GM08714 (cell line): ENCODE data around the gene DCLK1.

Experiments used
- H3K4me3 ChIP-seq: fragments of 200-500 bp; sonication (Bioruptor generic); 2 replicates; pipeline ENCODE4 v1.5.1; 2014; ENCODE audit warnings: mild to moderate bottlenecking, low read length, inconsistent platforms
- ZNF274 ChIP-seq: IDR thresholded peaks from 2 replicates; pipeline ENCODE4 v1.6.1; 2012; ENCODE audit warnings: mild to moderate bottlenecking, low read depth, low read length

DCLK1 gene

GRCh38 chr13:36146511-36147269, 15.5 kb upstream of the DCLK1 start:
- no peak for TF ChIP-seq ZNF274

GRCh38 chr13:36143738-36144137, 12.6 kb upstream of the DCLK1 start:
- no peak overlapping the region for H3K4me3 ChIP-seq
- TF ChIP-seq ZNF274, result no peak

More at GRCh38 chr13:36146511-36147269, 15.5 kb upstream of the DCLK1 start:
- H3K4me3 ChIP-seq, result no peak overlapping the region

DNA sequence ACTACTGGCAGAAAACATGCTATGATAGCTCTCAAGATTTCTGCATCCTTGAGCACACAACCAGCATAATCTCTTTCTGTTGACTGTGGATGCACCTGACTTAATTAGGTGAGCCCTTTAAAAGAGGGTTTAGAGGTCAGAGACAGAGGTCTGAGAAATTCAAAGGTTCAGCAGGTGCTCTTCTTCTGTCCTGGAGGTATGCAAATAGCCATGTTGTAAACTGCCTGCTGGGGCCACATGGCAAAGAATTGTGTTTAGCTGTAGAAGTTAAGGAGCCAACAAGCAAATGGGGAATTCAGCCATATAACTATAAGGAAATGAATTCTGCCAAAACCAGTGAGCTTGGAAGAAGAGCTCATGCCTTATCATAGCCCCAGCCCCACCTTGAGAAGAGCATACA, 11.6 kb upstream of the DCLK1 start:
- TF ChIP-seq ZNF274, result no peak
- H3K4me3 ChIP-seq, result no peak overlapping the region

- TF ChIP-seq ZNF274, result no peak
- no peak overlapping the region for H3K4me3 ChIP-seq
These were observed 4.7 kb upstream of the DCLK1 start for GRCh38 chr13:36135876-36136275.

DNA sequence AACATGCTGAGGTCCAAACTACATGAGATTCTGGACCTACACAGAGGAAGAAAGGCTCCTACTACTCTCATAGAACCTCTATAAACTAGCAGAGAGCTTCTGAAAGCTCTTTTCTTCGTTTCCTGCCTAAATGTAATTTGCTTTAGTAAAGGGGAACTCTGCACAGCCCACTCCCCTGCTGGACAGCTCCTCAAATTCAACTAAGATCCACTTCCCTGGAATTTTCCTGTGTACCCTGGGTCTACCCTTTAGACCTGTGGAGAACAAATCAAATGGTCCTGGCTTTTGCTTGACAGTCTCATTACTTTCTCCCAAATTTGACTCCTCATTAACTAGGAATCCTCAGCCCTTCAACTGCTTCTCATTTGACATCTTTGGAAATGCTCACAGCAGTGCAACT, 3.5 kb upstream of the DCLK1 start:
- TF ChIP-seq ZNF274, result no peak
- H3K4me3 ChIP-seq, result no peak overlapping the region

DNA sequence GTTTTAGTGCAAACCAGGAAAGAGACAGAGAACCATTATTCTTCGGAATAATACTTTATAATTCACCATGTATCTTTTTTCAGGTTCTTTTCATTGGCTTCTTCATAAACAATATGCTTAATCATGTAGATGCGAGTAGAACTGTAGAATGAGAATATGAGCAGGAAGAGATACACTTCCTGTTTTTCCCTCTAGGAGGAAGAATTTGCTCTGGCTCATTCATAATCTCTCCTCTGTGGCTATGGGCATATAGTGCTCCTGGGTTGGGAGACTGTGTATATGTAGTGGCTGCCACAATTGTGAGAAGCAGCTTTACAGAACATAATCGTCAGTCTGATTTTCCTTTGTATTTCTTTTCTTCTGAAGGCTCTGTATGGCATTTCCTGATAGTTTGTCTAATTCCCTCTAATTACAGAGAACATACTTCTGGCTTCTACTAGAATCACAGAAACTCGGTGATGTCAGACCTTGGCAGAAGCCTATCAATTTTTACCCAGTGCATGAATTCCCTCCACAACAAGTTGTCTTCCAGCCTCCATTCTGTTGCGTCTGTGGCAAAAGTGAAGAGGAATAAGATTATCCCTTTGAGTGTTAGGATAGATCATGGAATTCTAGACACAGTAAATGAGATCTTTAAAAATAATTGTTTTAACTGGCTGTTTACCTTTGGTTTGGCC, 2.9 kb upstream of the DCLK1 start:
- TF ChIP-seq ZNF274, result no peak

DNA sequence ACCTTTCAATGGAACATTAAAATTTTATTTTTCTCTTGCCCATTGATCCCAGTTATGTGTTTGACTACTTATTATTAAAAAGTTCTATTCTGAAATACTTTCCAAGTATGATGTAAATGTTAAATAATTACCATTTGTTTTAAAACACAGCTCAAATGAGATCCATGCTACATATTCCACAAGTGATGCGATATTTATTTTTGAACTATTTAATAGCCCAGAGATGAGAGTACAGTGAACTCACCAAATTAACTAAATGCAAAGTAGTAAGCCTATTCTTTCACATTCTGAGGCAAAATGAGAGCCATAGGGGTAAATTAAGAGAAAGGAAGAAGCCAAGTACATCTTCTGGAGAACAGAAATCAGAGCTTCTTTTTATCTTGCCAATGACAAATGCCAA, 1.2 kb upstream of the DCLK1 start:
- TF ChIP-seq ZNF274, result no peak
- H3K4me3 ChIP-seq, result no peak overlapping the region

More for the DNA sequence above, 2.9 kb upstream of the DCLK1 start:
- no peak overlapping the region for H3K4me3 ChIP-seq

- TF ChIP-seq ZNF274, result no peak
- H3K4me3 ChIP-seq, result no peak overlapping the region
These were observed 732 bp upstream of the DCLK1 start for GRCh38 chr13:36131931-36132297.

DNA sequence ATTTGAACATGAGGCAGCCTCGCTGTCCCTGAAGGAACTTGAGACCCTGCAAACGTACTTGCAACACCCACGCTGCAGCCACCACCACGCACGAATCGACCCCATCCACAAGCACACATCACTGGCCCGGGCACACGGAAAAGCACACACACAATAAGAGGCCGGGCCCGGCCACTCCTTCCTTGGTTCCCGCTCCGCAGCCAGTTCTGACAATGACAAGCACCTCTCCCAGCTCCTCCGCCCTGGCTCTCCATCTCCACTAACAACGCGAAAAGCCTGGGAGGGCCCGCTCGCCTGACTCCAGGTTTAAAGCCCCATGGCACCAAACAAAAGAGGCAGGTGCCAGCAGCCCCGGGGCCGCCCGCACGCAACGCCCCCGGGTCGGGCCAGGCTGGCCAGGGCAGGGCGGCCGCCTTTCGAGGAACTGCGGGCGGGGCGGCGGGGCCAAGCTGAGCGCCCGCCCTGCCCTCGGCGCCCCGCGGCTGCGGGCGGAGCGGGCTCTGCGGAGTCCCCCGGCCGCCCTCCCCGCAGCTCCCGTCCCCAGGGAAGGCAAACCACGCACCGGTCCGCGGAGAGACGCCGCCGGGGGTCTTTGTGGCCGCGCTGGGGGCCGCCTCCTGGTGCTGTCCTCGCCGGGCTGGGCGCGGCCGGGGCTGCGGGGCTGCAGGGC, 495 bp downstream of the DCLK1 start:
- no peak for TF ChIP-seq ZNF274
- no peak overlapping the region for H3K4me3 ChIP-seq

- H3K4me3 ChIP-seq, result no peak overlapping the region
- no peak for TF ChIP-seq ZNF274
These were observed 1.0 kb downstream of the DCLK1 start for GRCh38 chr13:36130193-36130551.

DNA sequence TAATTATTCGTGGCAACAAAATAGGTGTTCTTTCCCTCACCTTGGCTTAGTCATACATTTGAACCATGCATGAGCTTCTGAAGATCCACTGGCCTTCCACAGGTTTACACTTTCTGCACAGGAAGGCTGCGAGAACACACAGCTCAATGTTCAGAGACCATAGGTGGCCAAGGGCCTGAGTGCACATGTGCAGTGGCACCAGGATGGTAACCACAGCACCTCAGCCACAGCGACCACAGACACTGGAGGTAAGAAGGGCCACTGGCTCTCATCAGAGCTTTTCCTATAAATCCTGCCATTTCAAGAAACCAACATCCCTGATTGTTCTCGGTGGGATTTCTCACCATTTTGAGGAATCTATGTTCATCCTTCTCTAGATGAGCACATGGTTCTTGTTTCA, 1.6 kb downstream of the DCLK1 start:
- TF ChIP-seq ZNF274, result no peak
- no peak overlapping the region for H3K4me3 ChIP-seq

- no peak for TF ChIP-seq ZNF274
These were observed 4.7 kb downstream of the DCLK1 start for GRCh38 chr13:36126491-36126890.

DNA sequence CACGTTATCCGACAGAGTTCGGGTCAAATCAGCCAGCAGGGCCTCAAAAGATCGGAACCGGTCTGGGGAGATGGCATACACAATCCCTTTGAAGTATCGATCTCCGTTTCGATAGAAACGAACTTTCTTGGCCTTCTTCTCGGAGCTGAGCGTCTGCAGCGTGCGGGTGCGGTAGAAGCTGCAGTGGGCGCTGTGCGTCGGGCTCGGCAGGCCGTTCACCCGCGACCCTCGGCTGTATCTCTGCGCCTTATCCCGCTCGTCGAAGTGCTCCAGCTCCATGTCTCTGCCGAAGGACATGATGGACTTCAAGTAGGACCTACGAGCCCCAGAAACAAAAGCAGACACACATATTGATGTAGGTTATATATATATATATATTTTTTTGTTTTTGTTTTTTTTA, 5.3 kb downstream of the DCLK1 start:
- TF ChIP-seq ZNF274, result no peak
- H3K4me3 ChIP-seq, result no peak overlapping the region

More at GRCh38 chr13:36126491-36126890, 4.7 kb downstream of the DCLK1 start:
- H3K4me3 ChIP-seq, result no peak overlapping the region

GRCh38 chr13:36124236-36124822, 6.9 kb downstream of the DCLK1 start:
- TF ChIP-seq ZNF274, result no peak
- H3K4me3 ChIP-seq, result no peak overlapping the region

- no peak for TF ChIP-seq ZNF274
- no peak overlapping the region for H3K4me3 ChIP-seq
These were observed 15.9 kb downstream of the DCLK1 start for GRCh38 chr13:36115306-36115705.
